HG02938 (cell line): ENCODE measurements around the gene EDEM3.
"Not testable (repeated sequence)": the region's sequence is repeated elsewhere in the genome, so short reads cannot be mapped to it uniquely, and the experiment has no call there.

ENCODE experiments used
- ATAC-seq: cut with Tn5 transposase; IDR thresholded peaks from one replicate; pipeline ENCODE4 v1.9.1; 2021; ENCODE audit warnings: mild to moderate bottlenecking, moderate library complexity; ENCODE audit not compliant: unreplicated experiment

The EDEM3 gene

GRCh38 chr1:184754476-184755225 is at the start of gene EDEM3:
Gene EDEM3 (minus strand): TSS chr1:184754858. CDS start chr1:184754646, 212 bp downstream.
- ATAC-seq, result peak; percentile 93

- no peak for ATAC-seq
Measured at GRCh38 chr1:184804220-184804619, 49.6 kb upstream of the EDEM3 start.

GRCh38 chr1:184803180-184803492 is 48.5 kb upstream of the EDEM3 start:
- ATAC-seq, result no peak

- ATAC-seq, result no peak
Measured at GRCh38 chr1:184802354-184803179, 47.9 kb upstream of the EDEM3 start.

- no peak for ATAC-seq
Measured at GRCh38 chr1:184801503-184801902, 46.8 kb upstream of the EDEM3 start.

GRCh38 chr1:184800876-184801275 is 46.2 kb upstream of the EDEM3 start:
- ATAC-seq, result no peak

GRCh38 chr1:184793967-184794366 is 39.3 kb upstream of the EDEM3 start:
- no peak for ATAC-seq

- no peak for ATAC-seq
Measured at GRCh38 chr1:184792450-184792969, 37.9 kb upstream of the EDEM3 start.

GRCh38 chr1:184791550-184791900 is 36.9 kb upstream of the EDEM3 start:
- no peak for ATAC-seq

GRCh38 chr1:184790642-184791549 is 36.2 kb upstream of the EDEM3 start:
- no peak for ATAC-seq

GRCh38 chr1:184789884-184790283 is 35.2 kb upstream of the EDEM3 start:
- ATAC-seq, result no peak

GRCh38 chr1:184788970-184789369 is 34.3 kb upstream of the EDEM3 start:
- ATAC-seq, result no peak

- ATAC-seq, result no peak
Measured at GRCh38 chr1:184785529-184785928, 30.9 kb upstream of the EDEM3 start.

- not testable (repeated sequence) for ATAC-seq
Measured at GRCh38 chr1:184783723-184784122, 29.1 kb upstream of the EDEM3 start.

GRCh38 chr1:184781941-184782340 is 27.3 kb upstream of the EDEM3 start:
- ATAC-seq, result no peak

GRCh38 chr1:184775885-184776284 is 21.2 kb upstream of the EDEM3 start:
- ATAC-seq, result no peak

- no peak for ATAC-seq
Measured at GRCh38 chr1:184775329-184775728, 20.7 kb upstream of the EDEM3 start.

GRCh38 chr1:184773762-184774320 is 19.2 kb upstream of the EDEM3 start:
- no peak for ATAC-seq

- no peak for ATAC-seq
Measured at GRCh38 chr1:184771190-184771691, 16.6 kb upstream of the EDEM3 start.

- ATAC-seq, result no peak
Measured at GRCh38 chr1:184770181-184770979, 15.7 kb upstream of the EDEM3 start.
